HCT116 (cell line): Measurements from ENCODE around the gene PIAS4. TPM values are rescaled to one million over a fixed set of nuclear protein-coding genes. Genes with fewer than 3 reads are reported as not detected.
A peak's percentile ranks its signal among the peaks of the same experiment; 100 is the strongest.

ENCODE experiments used
- ATAC-seq: fragments of 200-7000 bp; cut with Tn5 transposase; 2 replicates; pipeline ENCODE4 v1.9.1; 2020; ENCODE audit warnings: mild to moderate bottlenecking, moderate library complexity
- BruUV-seq: library from RNA; stranded (reverse); fragments of 400-500 nt; replicated peaks from 2 replicates; lab custom pipeline; 2021; lab: Mats Ljungman, UMichigan
- CTCF ChIA-PET: fragments of 300-600 bp; sonication (Branson Sonifier 250); formaldehyde crosslinking; loops from one replicate; lab custom pipeline; 2021; ENCODE audit warnings: antibody characterized with exemption; lab: Charles Lee
- POLR2A ChIA-PET: fragments of 300-600, 350-600 bp; sonication (Branson Sonifier 250); formaldehyde crosslinking; loops from one replicate; lab custom pipeline; 2021; ENCODE audit warnings: antibody characterized with exemption; lab: Charles Lee
- RAD21 ChIA-PET, 2 experiments: fragments of 300-600 bp; sonication (Branson Sonifier 250); formaldehyde crosslinking; loops; one replicate each; lab custom pipeline; 2023; ENCODE audit warnings: low total read pairs in 2 of 2; ENCODE audit not compliant: uncharacterized antibody in 2 of 2, unreplicated experiment in 2 of 2, low non-redundant PET in 1 of 2; lab: Charles Lee
- DNase-seq: peaks from one replicate; pipeline ENCODE4 v3.0.0-alpha.2; 2010; ENCODE audit warnings: low read depth, low spot score
- H2AFZ ChIP-seq: fragments of 200-600 bp; shearing (Covaris generic), sonication (generic); 2 replicates; pipeline ENCODE4 v1.6.1; 2017; ENCODE audit warnings: low read depth, mixed run types, mixed read lengths, antibody characterized with exemption, low read length; ENCODE audit not compliant: poor library complexity, severe bottlenecking
- H3K27ac ChIP-seq: 2 replicates; pipeline ENCODE4 v1.5.1; 2012; ENCODE audit warnings: low read depth, low read length
- H3K27me3 ChIP-seq: fragments of 200-600 bp; sonication (generic); 2 replicates; pipeline ENCODE4 v1.6.1; 2016; ENCODE audit warnings: mixed run types, low read length, mixed read lengths; ENCODE audit not compliant: insufficient read depth
- H3K36me3 ChIP-seq, 2 experiments: fragments of 200-500 bp in 1 of 2; fragments of 200-600 bp in 1 of 2; sonication (Bioruptor generic) in 1 of 2; sonication (generic) in 1 of 2; 2 replicates each; pipeline versions ENCODE4 v1.5.1 to v1.6.1; 2014 to 2016; ENCODE audit warnings: low read length in 2 of 2, inconsistent platforms in 1 of 2, mixed read lengths in 1 of 2, mixed run types in 1 of 2; ENCODE audit not compliant: insufficient read depth in 2 of 2, control insufficient read depth in 1 of 2
- H3K4me1 ChIP-seq, 2 experiments: fragments of 200-600 bp in 1 of 2; sonication (generic) in 1 of 2; 2 replicates each; pipeline versions ENCODE4 v1.5.1 to v1.6.1; 2012 to 2017; ENCODE audit warnings: low read length in 2 of 2, inconsistent platforms in 1 of 2, mild to moderate bottlenecking in 1 of 2, mixed read lengths in 1 of 2, mixed run types in 1 of 2, moderate library complexity in 1 of 2; ENCODE audit not compliant: insufficient read depth in 2 of 2, control insufficient read depth in 1 of 2
- H3K4me2 ChIP-seq: fragments of 200-600 bp; sonication (generic); 2 replicates; pipeline ENCODE4 v1.6.1; 2017; ENCODE audit warnings: mixed run types, low read length, mixed read lengths
- H3K4me3 ChIP-seq, 2 experiments: fragments of 200-600 bp in 1 of 2; sonication (generic) in 1 of 2; replicated peaks in 1 of 2; 2 replicates each; pipeline ENCODE4 v1.5.1; 2011 to 2016; ENCODE audit warnings: low read length in 2 of 2, control low read depth in 1 of 2, low read depth in 1 of 2, mild to moderate bottlenecking in 1 of 2, mixed read lengths in 1 of 2, mixed run types in 1 of 2
- H3K79me2 ChIP-seq: fragments of 200-600 bp; sonication (generic); 2 replicates; pipeline ENCODE4 v1.6.1; 2017; ENCODE audit warnings: mild to moderate bottlenecking, mixed run types, low read length, moderate library complexity, mixed read lengths; ENCODE audit not compliant: insufficient read depth
- H3K9ac ChIP-seq: fragments of 200-600 bp; sonication (generic); 2 replicates; pipeline ENCODE4 v1.6.1; 2016; ENCODE audit warnings: low read length, mixed read lengths
- H3K9me2 ChIP-seq: fragments of 200-600 bp; sonication (generic), shearing (Covaris generic); 2 replicates; pipeline ENCODE4 v1.6.1; 2017; ENCODE audit warnings: mixed run types, mild to moderate bottlenecking, moderate library complexity; ENCODE audit not compliant: insufficient read depth
- H3K9me3 ChIP-seq, 2 experiments: fragments of 200-500 bp in 1 of 2; fragments of 200-600 bp in 1 of 2; sonication (Bioruptor generic) in 1 of 2; sonication (generic) in 1 of 2; 2 replicates each; pipeline ENCODE4 v1.6.1; 2014 to 2017; ENCODE audit warnings: low read length in 2 of 2, mixed read lengths in 2 of 2, inconsistent platforms in 1 of 2, low read depth in 1 of 2, mild to moderate bottlenecking in 1 of 2, mixed run types in 1 of 2, moderate library complexity in 1 of 2; ENCODE audit not compliant: control insufficient read depth in 1 of 2, insufficient read depth in 1 of 2
- H4K20me1 ChIP-seq: fragments of 200-600 bp; sonication (generic), shearing (Covaris generic); 2 replicates; pipeline ENCODE4 v1.6.1; 2017; ENCODE audit warnings: mixed run types, mild to moderate bottlenecking, moderate library complexity; ENCODE audit not compliant: insufficient read depth
- CBX3 ChIP-seq: IDR thresholded peaks from 2 replicates; pipeline ENCODE4 v1.6.1; 2012; ENCODE audit warnings: low read depth
- EGR1 ChIP-seq: IDR thresholded peaks from 2 replicates; pipeline ENCODE4 v1.6.1; 2012; ENCODE audit warnings: low read depth
- ELF1 ChIP-seq: IDR thresholded peaks from 2 replicates; pipeline ENCODE4 v1.6.1; 2012; ENCODE audit warnings: low read depth, borderline replicate concordance
- EZH2 ChIP-seq: fragments of 200-600 bp; sonication (generic); IDR thresholded peaks from 2 replicates; pipeline ENCODE4 v1.6.1; 2017; ENCODE audit warnings: antibody characterized with exemption, mixed run types
- JUND ChIP-seq: IDR thresholded peaks from 2 replicates; pipeline ENCODE4 v1.6.1; 2012
- POLR2AphosphoS5 ChIP-seq: IDR thresholded peaks from 2 replicates; pipeline ENCODE4 v1.6.1; 2011; ENCODE audit warnings: mild to moderate bottlenecking, low read depth, low read length, moderate library complexity
- SRF ChIP-seq: IDR thresholded peaks from 2 replicates; pipeline ENCODE4 v1.6.1; 2012; ENCODE audit warnings: low read depth
- YY1 ChIP-seq: IDR thresholded peaks from 2 replicates; pipeline ENCODE4 v1.6.1; 2011; ENCODE audit warnings: low read length, low read depth, moderate library complexity, mild to moderate bottlenecking; ENCODE audit not compliant: insufficient replicate concordance; ENCODE audit errors: extremely low read depth
- intact Hi-C: fragments of 100-400 bp; cut with micrococcal nuclease; formaldehyde crosslinking; loops from 2 replicates; pipeline ENCODE4 v1.10.0; 2022
- total RNA-seq: library from RNA; stranded (reverse); gene quantifications from one replicate; pipeline ENCODE4 v1.2.1, GENCODE V29; 2021; ENCODE audit not compliant: unreplicated experiment
- TF ChIP-seq, protein P1 (sequence below): IDR thresholded peaks from 2 replicates; pipeline ENCODE4 v1.6.1; 2012
- TF ChIP-seq, protein P2 (sequence below), 3 experiments: fragments of 200-600 bp in 1 of 3; sonication (generic) in 1 of 3; IDR thresholded peaks in 2 of 3; conservative IDR thresholded peaks in 1 of 3; 2 replicates each; pipeline ENCODE4 v1.5.1; 2012 to 2017; ENCODE audit warnings: low read depth in 2 of 3, low read length in 2 of 3, antibody characterized with exemption in 1 of 3, borderline replicate concordance in 1 of 3, control low read depth in 1 of 3, mild to moderate bottlenecking in 1 of 3, mixed read lengths in 1 of 3, mixed run types in 1 of 3, moderate library complexity in 1 of 3; ENCODE audit not compliant: insufficient read depth in 1 of 3
- TF ChIP-seq, protein P3 (sequence below): IDR thresholded peaks from 2 replicates; pipeline ENCODE4 v1.6.1; 2012; ENCODE audit warnings: low read depth

The PIAS4 gene
- total RNA-seq, 1 experiment from 2014 or later, result 28.4 TPM

DNA sequence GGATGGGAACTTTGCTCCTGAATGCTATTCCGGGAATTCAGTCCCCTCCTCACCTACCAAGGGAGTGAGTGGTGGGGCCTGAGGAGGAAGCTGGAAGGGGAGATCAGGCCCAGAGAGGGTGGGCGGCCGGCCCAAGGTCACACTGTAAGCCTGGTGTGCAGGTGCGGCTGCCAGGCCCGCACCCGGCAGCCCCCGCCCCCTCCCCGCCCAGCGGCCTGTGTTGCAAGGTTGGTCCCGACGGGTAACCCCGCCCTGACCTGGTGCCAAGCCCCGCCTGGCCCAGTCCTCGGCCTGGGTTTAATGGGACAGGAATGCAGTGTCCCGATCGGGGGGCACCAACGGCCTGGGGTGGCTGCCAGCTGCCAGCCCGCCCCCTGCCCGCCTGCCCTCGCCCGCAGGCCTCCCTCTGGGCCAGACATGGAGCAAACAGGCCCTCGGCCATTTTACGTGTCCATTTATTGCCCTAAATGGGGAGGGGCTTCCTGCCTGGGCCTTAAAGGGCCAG lies 53.7 kb downstream of the PIAS4 start:
- ChIA-PET CTCF (no interaction called here), POLR2A (interaction anchor here (0.6 kb wide), 1 partner anchor 71 kb away, joined by 3 read pairs; no protein-coding TSS in a partner anchor), RAD21 (no interaction called here)
- Histone ChIP-seq H3K36me3 (peaks cover 0 to 11% of the 10 kb centered on the region in 2 experiments; a peak in 1 of 4 replicates), H3K9ac (peak overlapping the region; percentile 62), H3K27me3 (no peaks in the 10 kb centered on the region), H4K20me1 (peaks cover 11% of the 10 kb centered on the region; the same call in 1 of the 2 replicates), H2AFZ (no peak overlapping the region), H3K4me2 (peak overlapping the region; percentile 91), H3K79me2 (peaks cover 87% of the 10 kb centered on the region), H3K4me1 (peaks cover 57 to 66% of the 10 kb centered on the region in 2 experiments), H3K9me2 (no peaks in the 10 kb centered on the region), H3K4me3 (peak overlapping the region; percentile 36 to 50), H3K9me3 (no peaks in the 10 kb centered on the region), H3K27ac (peak overlapping the region; percentile 96)
- no peak for TF ChIP-seq EZH2
- TF ChIP-seq EGR1, result 0 out of 2 replicates have a peak, but pooled peaks have one; percentile 1
- TF ChIP-seq, protein P1, sequence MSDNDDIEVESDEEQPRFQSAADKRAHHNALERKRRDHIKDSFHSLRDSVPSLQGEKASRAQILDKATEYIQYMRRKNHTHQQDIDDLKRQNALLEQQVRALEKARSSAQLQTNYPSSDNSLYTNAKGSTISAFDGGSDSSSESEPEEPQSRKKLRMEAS, result no peak
- no peak for TF ChIP-seq CBX3
- no peak for TF ChIP-seq YY1
- TF ChIP-seq POLR2AphosphoS5, result 0 out of 2 replicates have a peak, but pooled peaks have one; percentile 5
- TF ChIP-seq, protein P2, sequence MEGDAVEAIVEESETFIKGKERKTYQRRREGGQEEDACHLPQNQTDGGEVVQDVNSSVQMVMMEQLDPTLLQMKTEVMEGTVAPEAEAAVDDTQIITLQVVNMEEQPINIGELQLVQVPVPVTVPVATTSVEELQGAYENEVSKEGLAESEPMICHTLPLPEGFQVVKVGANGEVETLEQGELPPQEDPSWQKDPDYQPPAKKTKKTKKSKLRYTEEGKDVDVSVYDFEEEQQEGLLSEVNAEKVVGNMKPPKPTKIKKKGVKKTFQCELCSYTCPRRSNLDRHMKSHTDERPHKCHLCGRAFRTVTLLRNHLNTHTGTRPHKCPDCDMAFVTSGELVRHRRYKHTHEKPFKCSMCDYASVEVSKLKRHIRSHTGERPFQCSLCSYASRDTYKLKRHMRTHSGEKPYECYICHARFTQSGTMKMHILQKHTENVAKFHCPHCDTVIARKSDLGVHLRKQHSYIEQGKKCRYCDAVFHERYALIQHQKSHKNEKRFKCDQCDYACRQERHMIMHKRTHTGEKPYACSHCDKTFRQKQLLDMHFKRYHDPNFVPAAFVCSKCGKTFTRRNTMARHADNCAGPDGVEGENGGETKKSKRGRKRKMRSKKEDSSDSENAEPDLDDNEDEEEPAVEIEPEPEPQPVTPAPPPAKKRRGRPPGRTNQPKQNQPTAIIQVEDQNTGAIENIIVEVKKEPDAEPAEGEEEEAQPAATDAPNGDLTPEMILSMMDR (IDR thresholded peaks at IDR 0.05 in 2 of 3, conservative IDR thresholded peaks at IDR 0.05 in 1 of 3; ENCODE audit: borderline replicate concordance in 1 of 3, insufficient read depth in 1 of 3, low read depth in 2 of 3, low read length in 2 of 3), result no peak
- no peak for TF ChIP-seq SRF
- no peak for TF ChIP-seq ELF1
- no peak for TF ChIP-seq JUND
- TF ChIP-seq, protein P3, sequence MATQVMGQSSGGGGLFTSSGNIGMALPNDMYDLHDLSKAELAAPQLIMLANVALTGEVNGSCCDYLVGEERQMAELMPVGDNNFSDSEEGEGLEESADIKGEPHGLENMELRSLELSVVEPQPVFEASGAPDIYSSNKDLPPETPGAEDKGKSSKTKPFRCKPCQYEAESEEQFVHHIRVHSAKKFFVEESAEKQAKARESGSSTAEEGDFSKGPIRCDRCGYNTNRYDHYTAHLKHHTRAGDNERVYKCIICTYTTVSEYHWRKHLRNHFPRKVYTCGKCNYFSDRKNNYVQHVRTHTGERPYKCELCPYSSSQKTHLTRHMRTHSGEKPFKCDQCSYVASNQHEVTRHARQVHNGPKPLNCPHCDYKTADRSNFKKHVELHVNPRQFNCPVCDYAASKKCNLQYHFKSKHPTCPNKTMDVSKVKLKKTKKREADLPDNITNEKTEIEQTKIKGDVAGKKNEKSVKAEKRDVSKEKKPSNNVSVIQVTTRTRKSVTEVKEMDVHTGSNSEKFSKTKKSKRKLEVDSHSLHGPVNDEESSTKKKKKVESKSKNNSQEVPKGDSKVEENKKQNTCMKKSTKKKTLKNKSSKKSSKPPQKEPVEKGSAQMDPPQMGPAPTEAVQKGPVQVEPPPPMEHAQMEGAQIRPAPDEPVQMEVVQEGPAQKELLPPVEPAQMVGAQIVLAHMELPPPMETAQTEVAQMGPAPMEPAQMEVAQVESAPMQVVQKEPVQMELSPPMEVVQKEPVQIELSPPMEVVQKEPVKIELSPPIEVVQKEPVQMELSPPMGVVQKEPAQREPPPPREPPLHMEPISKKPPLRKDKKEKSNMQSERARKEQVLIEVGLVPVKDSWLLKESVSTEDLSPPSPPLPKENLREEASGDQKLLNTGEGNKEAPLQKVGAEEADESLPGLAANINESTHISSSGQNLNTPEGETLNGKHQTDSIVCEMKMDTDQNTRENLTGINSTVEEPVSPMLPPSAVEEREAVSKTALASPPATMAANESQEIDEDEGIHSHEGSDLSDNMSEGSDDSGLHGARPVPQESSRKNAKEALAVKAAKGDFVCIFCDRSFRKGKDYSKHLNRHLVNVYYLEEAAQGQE, result no peak
- intact Hi-C loops, result loop anchor here (5.0 to 10.0 kb wide), 3 partner anchors 74 to 356 kb away; partner anchors contain the start of genes PIP5K1C and TJP3
- ATAC-seq (peak; percentile 22), DNase-seq (no peak)
- no TSS peak for BruUV-seq
